H1 (cell line): ENCODE data around the gene IL31RA. TPM values are rescaled to one million over a fixed set of nuclear protein-coding genes. Genes with fewer than 3 reads are reported as not detected.

ENCODE experiments used
- CTCF ChIA-PET: fragments of 300-600 bp; sonication (Branson Sonifier 250); formaldehyde crosslinking; loops from one replicate; lab custom pipeline; 2021; ENCODE audit not compliant: partially characterized antibody; lab: Charles Lee
- POLR2A ChIA-PET: fragments of 300-600 bp; sonication (Branson Sonifier 250); formaldehyde crosslinking; loops from one replicate; lab custom pipeline; 2021; ENCODE audit warnings: inconsistent platforms; ENCODE audit not compliant: partially characterized antibody; lab: Charles Lee
- DNase-seq, 2 experiments: peaks; one replicate each; pipeline versions ENCODE4 v3.0.0 to v3.0.0-alpha.2; 2010 to 2022; ENCODE audit warnings: low spot score in 2 of 2, low read depth in 1 of 2, mixed read lengths in 1 of 2
- FAIRE-seq: peaks from 2 replicates; lab custom pipeline; 2011; peaks lifted over from hg19 to GRCh38; lab: Jason Lieb, UNC
- H2AFZ ChIP-seq: 2 replicates; pipeline ENCODE4 v1.8.1; 2012; ENCODE audit warnings: low read length, inconsistent platforms
- H2AK5ac ChIP-seq: 2 replicates; pipeline ENCODE4 v1.6.1; 2013; ENCODE audit warnings: low read depth, low read length
- H2BK120ac ChIP-seq: replicated peaks from 2 replicates; pipeline ENCODE3; 2013; ENCODE audit warnings: low read depth, low read length, inconsistent platforms
- H2BK12ac ChIP-seq: 2 replicates; pipeline ENCODE4 v1.6.1; 2013; ENCODE audit warnings: low read depth, low read length
- H2BK15ac ChIP-seq: 2 replicates; pipeline ENCODE4 v1.6.1; 2013; ENCODE audit warnings: low read length
- H2BK20ac ChIP-seq: 2 replicates; pipeline ENCODE4 v1.6.1; 2013; ENCODE audit warnings: low read length
- H2BK5ac ChIP-seq: 2 replicates; pipeline ENCODE4 v1.6.1; 2013; ENCODE audit warnings: low read depth, low read length
- H3K14ac ChIP-seq: 2 replicates; pipeline ENCODE4 v1.6.1; 2013; ENCODE audit warnings: inconsistent platforms; ENCODE audit not compliant: insufficient read length
- H3K18ac ChIP-seq: 2 replicates; pipeline ENCODE4 v1.6.1; 2013; ENCODE audit warnings: low read length; ENCODE audit errors: extremely low read depth
- H3K23ac ChIP-seq: 2 replicates; pipeline ENCODE4 v1.6.1; 2013; ENCODE audit warnings: inconsistent platforms; ENCODE audit not compliant: insufficient read length
- H3K23me2 ChIP-seq: 2 replicates; pipeline ENCODE4 v1.6.1; 2013; ENCODE audit warnings: low read depth, low read length
- H3K27ac ChIP-seq: 2 replicates; pipeline ENCODE4 v1.6.1; 2011; ENCODE audit warnings: low read depth, low read length, inconsistent platforms
- H3K27me3 ChIP-seq, 4 experiments: replicated peaks in 1 of 4; 1 replicate in 1 of 4; 2 replicates in 3 of 4; pipeline versions ENCODE4 v1.6.1 to v1.8.1; 2011 to 2013; ENCODE audit warnings: low read length in 3 of 4, mild to moderate bottlenecking in 3 of 4, inconsistent platforms in 2 of 4, mixed read lengths in 2 of 4, moderate library complexity in 1 of 4; ENCODE audit not compliant: control insufficient read depth in 3 of 4, insufficient read depth in 3 of 4; ENCODE audit errors: extremely low read depth in 1 of 4
- H3K36me3 ChIP-seq, 4 experiments: 2 replicates each; pipeline versions ENCODE4 v1.6.1 to v1.8.1; 2011 to 2013; ENCODE audit warnings: mild to moderate bottlenecking in 4 of 4, low read length in 3 of 4, moderate library complexity in 2 of 4, control low read depth in 1 of 4, inconsistent platforms in 1 of 4; ENCODE audit not compliant: insufficient read depth in 4 of 4, control insufficient read depth in 2 of 4
- H3K4ac ChIP-seq: replicated peaks from 2 replicates; pipeline ENCODE3; 2013; ENCODE audit warnings: low read length, low read depth, mixed read lengths, inconsistent platforms; ENCODE audit not compliant: insufficient read length
- H3K4me1 ChIP-seq, 4 experiments: replicated peaks in 1 of 4; 1 replicate in 1 of 4; 2 replicates in 3 of 4; pipeline versions ENCODE4 v1.6.1 to v1.8.1; 2011 to 2013; ENCODE audit warnings: low read length in 3 of 4, inconsistent platforms in 2 of 4, mixed read lengths in 1 of 4; ENCODE audit not compliant: insufficient read depth in 4 of 4, control insufficient read depth in 3 of 4
- H3K4me2 ChIP-seq, 2 experiments: 2 replicates each; pipeline versions ENCODE4 v1.6.1 to v1.8.1; 2011 to 2013; ENCODE audit warnings: low read depth in 2 of 2, low read length in 2 of 2, control low read depth in 1 of 2, inconsistent platforms in 1 of 2, mild to moderate bottlenecking in 1 of 2; ENCODE audit not compliant: insufficient read depth in 1 of 2
- H3K4me3 ChIP-seq, 4 experiments: fragments of 200-600, 300-600 bp in 1 of 4; sonication (generic), shearing (Covaris generic), sonication (Bioruptor Twin) in 1 of 4; 2 replicates each; pipeline versions ENCODE4 v1.5.1 to v1.8.1; 2011 to 2016; ENCODE audit warnings: low read length in 4 of 4, low read depth in 3 of 4, control low read depth in 2 of 4, inconsistent platforms in 2 of 4, mild to moderate bottlenecking in 2 of 4, mixed read lengths in 1 of 4, moderate library complexity in 1 of 4; ENCODE audit not compliant: insufficient read depth in 2 of 4; ENCODE audit errors: extremely low read depth in 1 of 4
- H3K56ac ChIP-seq: replicated peaks from 2 replicates; pipeline ENCODE3; 2013; ENCODE audit warnings: low read depth, mild to moderate bottlenecking, mixed read lengths, low read length, inconsistent platforms; ENCODE audit not compliant: insufficient read length
- H3K79me1 ChIP-seq: 2 replicates; pipeline ENCODE4 v1.6.1; 2013; ENCODE audit warnings: low read depth, low read length, control low read depth
- H3K79me2 ChIP-seq, 2 experiments: 2 replicates each; pipeline versions ENCODE4 v1.6.1 to v1.8.1; 2012 to 2013; ENCODE audit warnings: low read length in 2 of 2, mild to moderate bottlenecking in 2 of 2, inconsistent platforms in 1 of 2; ENCODE audit not compliant: insufficient read depth in 2 of 2, control insufficient read depth in 1 of 2
- H3K9ac ChIP-seq, 4 experiments: replicated peaks in 1 of 4; 1 replicate in 1 of 4; 2 replicates in 3 of 4; pipeline versions ENCODE4 v1.6.1 to v1.8.1; 2011 to 2013; ENCODE audit warnings: low read depth in 3 of 4, low read length in 3 of 4, control low read depth in 2 of 4, mild to moderate bottlenecking in 2 of 4, moderate library complexity in 2 of 4, inconsistent platforms in 1 of 4; ENCODE audit errors: extremely low read depth in 1 of 4
- H3K9me3 ChIP-seq, 2 experiments: 2 replicates each; pipeline versions ENCODE4 v1.6.1 to v1.8.1; 2012 to 2013; ENCODE audit warnings: mild to moderate bottlenecking in 2 of 2, moderate library complexity in 2 of 2, control low read depth in 1 of 2, inconsistent platforms in 1 of 2, low read depth in 1 of 2, low read length in 1 of 2, mixed read lengths in 1 of 2; ENCODE audit not compliant: insufficient read depth in 2 of 2
- H4K20me1 ChIP-seq, 2 experiments: replicated peaks in 1 of 2; 2 replicates each; pipeline versions ENCODE3 to v1.8.1; 2011 to 2013; ENCODE audit warnings: inconsistent platforms in 2 of 2, low read length in 2 of 2, mild to moderate bottlenecking in 1 of 2; ENCODE audit not compliant: insufficient read depth in 2 of 2, control insufficient read depth in 1 of 2
- H4K5ac ChIP-seq: 2 replicates; pipeline ENCODE4 v1.6.1; 2013; ENCODE audit warnings: low read length, low read depth, mixed read lengths, inconsistent platforms; ENCODE audit not compliant: insufficient read length
- H4K8ac ChIP-seq: 2 replicates; pipeline ENCODE4 v1.8.0; 2013; ENCODE audit warnings: mild to moderate bottlenecking, moderate library complexity, low read length, inconsistent platforms; ENCODE audit not compliant: insufficient read depth; ENCODE audit errors: extremely low read depth
- H4K91ac ChIP-seq: replicated peaks from 2 replicates; pipeline ENCODE3; 2013; ENCODE audit warnings: low read length, mixed read lengths, inconsistent platforms; ENCODE audit not compliant: insufficient read length
- GABPA ChIP-seq: IDR thresholded peaks from 2 replicates; pipeline ENCODE4 v1.6.1; 2011; ENCODE audit warnings: mild to moderate bottlenecking, low read length, moderate library complexity, borderline replicate concordance; ENCODE audit not compliant: insufficient read depth
- NANOG ChIP-seq: IDR thresholded peaks from 2 replicates; pipeline ENCODE4 v1.6.1; 2011; ENCODE audit warnings: low read length, low read depth, mild to moderate bottlenecking, inconsistent platforms; ENCODE audit not compliant: insufficient read depth, poor library complexity, severe bottlenecking
- SRF ChIP-seq: IDR thresholded peaks from 2 replicates; pipeline ENCODE4 v1.6.1; 2011; ENCODE audit warnings: mild to moderate bottlenecking, low read depth, low read length, moderate library complexity
- WGBS, 2 experiments: shearing (Covaris generic) in 1 of 2; methylation state at CpG; one replicate each; pipeline versions ENCODE4 v1.1.6 to v1.1.7; 2013 to 2015; ENCODE audit warnings: low lambda C conversion rate in 2 of 2, mixed read lengths in 2 of 2, inconsistent platforms in 1 of 2, low coverage in 1 of 2, missing lambda C conversion rate in 1 of 2; ENCODE audit not compliant: insufficient replicate concordance in 2 of 2, insufficient coverage in 1 of 2, insufficient read length in 1 of 2; ENCODE audit errors: extremely low coverage in 1 of 2, missing lambda C conversion rate in 1 of 2; 5-methylcytosine and 5-hydroxymethylcytosine counted together
- polyA plus RNA-seq, 7 experiments: library from polyadenylated mRNA; depleted of rRNA in 3 of 7; stranded (reverse) in 5 of 7; unstranded in 2 of 7; fragments of >200 nt in 5 of 7; fragments of 200-250 nt in 2 of 7; gene quantifications; 1 replicate in 5 of 7; 2 replicates in 1 of 7; 4 replicates in 1 of 7; pipeline versions ENCODE4 v1.2.1 to v1.2.3, GENCODE V29; 2011 to 2013; ENCODE audit warnings: missing spikeins in 2 of 7, mixed read lengths in 2 of 7
- total RNA-seq: library from RNA; stranded (reverse); fragmentation: NEBNext Ultra II Directional; extraction: Animal tissue kit (Norgen Biotek cat#: 25700); gene quantifications from 2 replicates; pipeline ENCODE4 v1.2.1, GENCODE V29; 2021

The IL31RA gene
- total and polyA plus RNA-seq, 2 of the 8 experiments (the other 6 are each of a cell fraction or from before 2014, with no cell fraction given) = not detected

DNA sequence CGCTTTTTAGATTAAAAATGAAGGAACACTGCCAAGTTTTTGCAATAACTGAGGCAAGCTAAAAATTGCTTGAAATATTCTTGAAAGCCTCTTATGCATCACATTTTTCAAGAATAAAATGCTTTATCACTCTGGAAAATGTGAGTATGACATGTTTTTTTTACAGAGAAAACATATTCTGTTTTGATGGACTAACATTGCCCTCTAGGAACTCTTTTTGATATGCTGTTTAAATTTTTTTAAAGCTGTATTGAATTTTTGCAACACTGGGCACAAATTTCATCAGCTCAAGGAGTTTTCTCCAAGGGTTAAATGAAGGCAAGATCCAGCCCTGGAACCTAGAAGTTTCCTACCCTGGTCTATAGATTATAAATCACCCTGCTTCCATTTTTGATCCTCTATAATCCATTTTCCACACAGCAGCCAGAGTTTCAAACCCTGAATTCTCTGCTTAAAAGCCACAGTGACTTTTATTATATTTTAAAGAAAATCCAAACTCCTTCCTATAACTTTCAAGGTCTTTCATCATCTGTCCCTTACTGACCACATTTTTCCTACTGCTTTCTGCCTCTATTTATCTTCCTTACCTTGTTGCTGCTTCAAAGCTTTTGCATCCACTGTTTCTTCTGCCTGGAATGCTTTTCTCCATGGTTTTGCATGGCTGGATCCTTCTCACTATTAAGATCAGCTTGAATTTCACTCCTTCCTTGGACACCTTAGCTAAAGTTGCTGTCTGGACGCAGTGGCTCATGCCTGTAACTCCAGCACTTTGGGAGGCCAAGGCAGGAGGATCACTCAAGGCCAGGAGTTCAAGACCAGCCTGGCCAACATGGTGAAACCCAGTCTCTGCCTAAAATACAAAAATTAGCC lies 60.9 kb downstream of the IL31RA start:
- no peaks in the 10 kb centered on the region for H3K9me3 ChIP-seq
- no peak overlapping the region for H4K91ac ChIP-seq
- no peak overlapping the region for H2BK5ac ChIP-seq
- no peaks in the 10 kb centered on the region for H3K4me1 ChIP-seq
- H3K18ac ChIP-seq = no peak overlapping the region
- H3K23ac ChIP-seq = no peak overlapping the region
- no peaks in the 10 kb centered on the region for H4K20me1 ChIP-seq
- H3K79me1 ChIP-seq = no peaks in the 10 kb centered on the region
- no peak overlapping the region for H4K5ac ChIP-seq
- H2BK120ac ChIP-seq = no peak overlapping the region
- H2BK12ac ChIP-seq = no peak overlapping the region
- ChIA-PET POLR2A (interaction anchor here (0.9 kb wide), 1 partner anchor 9 kb away, joined by 3 read pairs; no protein-coding TSS in a partner anchor), CTCF (no interaction called here)
- H3K4me3 ChIP-seq = no peak overlapping the region
- H3K27ac ChIP-seq = no peak overlapping the region
- no peak overlapping the region for H3K4ac ChIP-seq
- no peaks in the 10 kb centered on the region for H3K36me3 ChIP-seq
- H2BK20ac ChIP-seq = no peak overlapping the region
- H3K27me3 ChIP-seq = no peaks in the 10 kb centered on the region
- 0 out of 2 replicates have a peak, but pooled peaks cover 2% of the 10 kb centered on the region for H3K23me2 ChIP-seq
- no peak overlapping the region for H3K9ac ChIP-seq
- no peak overlapping the region for H2AFZ ChIP-seq
- no peak for FAIRE-seq
- 95% methylated on average over 2 of the region's 2 CpGs; no CpG with 5 or more reads in 1 of the 2 experiments for WGBS, 2 experiments
- DNase-seq = no peak
- H2BK15ac ChIP-seq = no peak overlapping the region
- no peak overlapping the region for H3K14ac ChIP-seq
- no peak overlapping the region for H2AK5ac ChIP-seq
- TF ChIP-seq GABPA (no peak), SRF (no peak), NANOG (no peak)
- H3K4me2 ChIP-seq = no peak overlapping the region
- H4K8ac ChIP-seq = no peak overlapping the region
- H3K79me2 ChIP-seq = no peaks in the 10 kb centered on the region
- H3K56ac ChIP-seq = no peak overlapping the region
